ENCODE results near the gene SLC16A10.
"Not testable (repeated sequence)": the region's sequence is repeated elsewhere in the genome, so short reads cannot be mapped to it uniquely, and the experiment has no call there.

The SLC16A10 gene

DNA sequence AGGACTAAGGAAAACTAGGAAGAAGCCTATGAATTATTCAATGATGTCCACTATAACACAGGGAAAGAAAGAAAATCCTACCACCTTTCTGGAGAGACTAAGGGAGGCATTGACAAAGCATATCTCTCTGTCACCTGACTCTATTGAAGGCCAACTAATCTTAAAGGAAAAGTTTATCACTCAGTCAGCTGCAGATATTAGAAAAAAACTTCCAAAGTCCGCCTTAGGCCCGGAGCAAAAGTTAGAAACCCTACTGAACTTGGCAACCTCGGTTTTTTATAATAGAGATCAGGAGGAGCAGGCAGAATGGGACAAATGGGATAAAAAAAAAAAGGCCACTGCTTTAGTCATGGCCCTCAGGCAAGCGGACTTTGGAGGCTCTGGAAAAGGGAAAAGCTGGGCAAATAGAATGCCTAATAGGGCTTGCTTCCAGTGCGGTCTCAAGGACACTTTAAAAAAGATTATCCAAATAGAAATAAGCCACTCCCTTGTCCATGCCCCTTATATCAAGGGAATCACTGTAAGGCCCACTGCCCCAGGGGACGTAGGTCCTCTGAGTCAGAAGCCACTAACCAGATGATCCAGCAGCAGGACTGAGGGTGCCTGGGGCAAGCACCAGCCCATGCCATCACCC, 47.0 kb downstream of the SLC16A10 start:
- DNase-seq, result not testable (repeated sequence)

DNA sequence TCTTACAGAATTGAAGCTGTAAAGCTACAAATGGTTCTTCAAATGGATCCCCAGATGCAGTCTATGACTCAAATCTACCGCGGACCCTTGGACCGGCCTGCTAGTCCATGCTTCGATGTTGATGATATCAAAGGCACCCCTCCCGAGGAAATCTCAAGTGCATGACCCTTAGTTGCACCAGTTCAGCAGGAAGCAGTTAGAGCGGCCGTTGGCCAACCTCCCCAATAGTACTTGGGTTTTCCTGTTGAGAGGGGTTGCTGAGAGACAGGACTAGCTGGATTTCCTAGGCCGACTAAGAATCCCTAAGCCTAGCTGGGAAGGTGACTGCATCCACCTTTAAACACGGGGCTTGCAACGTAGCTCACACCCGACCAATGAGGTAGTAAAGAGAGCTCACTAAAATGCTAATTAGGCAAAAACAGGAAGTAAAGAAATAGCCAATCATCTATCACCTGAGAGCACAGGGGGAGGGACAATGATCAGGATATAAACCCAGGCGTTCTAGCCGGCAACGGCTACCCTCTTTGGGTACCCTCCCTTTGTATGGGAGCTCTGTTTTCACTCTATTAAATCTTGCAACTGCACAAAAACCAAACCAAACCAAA, 50.3 kb downstream of the SLC16A10 start:
- not testable (repeated sequence) for DNase-seq

DNA sequence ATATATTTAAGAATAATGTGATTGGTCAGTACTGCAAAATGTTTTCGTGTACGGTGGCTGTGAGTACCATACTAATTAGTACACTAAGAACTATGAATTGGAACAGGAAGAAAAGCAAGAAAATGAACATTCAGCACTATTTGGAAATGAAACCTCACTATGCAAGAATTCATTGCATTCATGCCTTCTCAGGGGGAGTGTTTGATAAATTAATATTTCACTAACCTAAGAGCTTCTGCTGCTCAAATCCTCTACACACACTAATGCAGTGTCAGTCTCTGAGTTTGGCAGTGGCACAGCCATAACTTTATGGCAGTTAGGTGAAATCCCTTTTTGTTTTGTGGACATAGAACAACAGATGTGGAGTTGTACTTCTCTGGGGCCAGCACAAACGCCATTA, 60.1 kb downstream of the SLC16A10 start:
- no peak for DNase-seq

DNA sequence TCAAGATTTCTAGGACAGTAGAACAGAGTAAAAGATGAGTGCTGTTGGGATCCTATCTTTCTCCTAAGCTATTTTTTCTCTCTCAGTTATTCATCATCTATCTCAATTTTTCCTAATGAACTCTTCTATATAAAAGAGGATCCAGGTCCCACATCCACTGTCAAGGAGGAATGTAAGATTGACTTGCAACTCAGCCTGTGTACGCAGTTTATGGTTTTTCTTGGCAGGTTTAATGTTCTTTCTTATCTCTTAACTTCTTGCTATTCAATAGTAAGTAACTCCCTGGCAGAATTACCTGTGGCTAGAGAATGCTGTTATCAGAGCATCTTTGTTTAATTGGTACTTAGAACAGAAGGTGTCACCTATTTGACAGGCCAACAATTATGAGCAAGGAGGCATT, 60.8 kb downstream of the SLC16A10 start:
- DNase-seq, result no peak

DNA sequence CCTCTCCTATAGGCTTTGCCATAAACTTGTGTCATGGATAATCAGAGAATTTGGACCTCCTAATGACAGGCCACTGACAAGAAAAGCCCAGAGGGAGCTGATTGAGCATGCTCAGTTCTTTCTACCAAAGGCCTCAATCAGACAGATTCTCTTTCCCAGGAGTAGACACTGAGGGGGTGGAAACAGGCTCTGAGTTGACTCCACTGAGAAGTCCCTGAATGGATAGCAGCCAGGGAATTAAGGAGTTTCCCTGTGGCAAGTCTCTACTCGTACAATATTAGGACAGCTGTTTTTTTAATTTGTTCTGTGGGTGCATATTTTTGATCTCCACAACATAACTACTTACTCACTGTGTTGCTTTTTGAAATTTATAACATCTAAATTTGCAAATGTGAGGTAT, 63.3 kb downstream of the SLC16A10 start:
- no peak for DNase-seq

DNA sequence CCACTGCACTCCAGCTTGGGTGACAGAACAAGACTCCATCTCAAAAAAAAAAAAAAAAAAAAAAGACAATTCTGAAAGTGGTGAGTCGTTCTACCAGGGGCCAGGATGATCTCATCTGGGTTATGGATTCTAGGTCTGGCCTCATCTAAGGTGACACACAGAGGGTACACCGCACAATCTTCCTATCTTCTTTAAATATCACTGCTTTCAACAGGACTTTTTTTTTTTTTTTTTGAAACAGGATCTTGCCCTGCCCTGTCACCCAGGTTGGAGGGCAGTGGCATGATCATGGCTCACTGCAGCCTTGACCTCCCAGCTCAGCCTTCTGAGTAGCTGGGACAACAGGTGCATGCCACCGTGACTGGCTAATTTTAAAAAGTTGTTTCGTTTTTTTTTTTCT, 67.7 kb downstream of the SLC16A10 start:
- DNase-seq, result no peak

DNA sequence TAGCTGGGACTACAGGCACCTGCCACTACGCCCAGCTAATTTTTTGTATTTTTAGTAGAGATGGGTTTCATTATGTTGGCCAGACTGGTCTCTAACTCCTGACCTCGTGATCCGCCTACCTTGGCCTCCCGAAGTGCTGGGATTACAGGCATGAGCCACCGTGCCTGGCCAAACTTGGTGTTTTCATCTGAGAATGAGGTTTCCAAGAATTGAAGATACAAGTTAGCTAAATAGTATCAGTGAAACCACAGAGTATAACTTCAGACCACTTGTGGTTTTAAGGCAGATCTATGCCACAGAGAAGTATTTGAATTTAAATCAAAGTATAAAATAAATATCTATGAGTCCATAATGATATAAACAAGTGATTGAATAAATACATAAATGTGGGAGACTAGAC, 70.1 kb downstream of the SLC16A10 start:
- no peak for DNase-seq

DNA sequence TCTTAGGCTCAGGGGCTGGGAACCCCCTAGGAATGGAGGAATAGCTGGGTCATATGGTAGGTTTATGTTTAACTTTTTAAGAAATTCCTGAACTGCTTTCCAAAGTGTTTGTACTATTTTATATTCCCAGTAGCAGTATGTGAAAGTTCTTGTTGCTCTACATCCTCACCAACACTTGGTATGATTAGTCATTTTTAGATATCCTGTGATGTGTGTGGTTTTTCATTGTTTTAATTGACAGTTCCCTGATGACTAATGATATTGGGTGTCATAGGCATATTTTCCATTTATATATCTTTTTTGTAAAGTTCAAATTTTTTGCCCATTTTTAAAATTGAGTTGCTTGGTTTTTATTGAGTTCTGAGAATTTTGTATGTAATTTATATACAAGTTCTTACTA, 72.3 kb downstream of the SLC16A10 start:
- DNase-seq, result no peak

DNA sequence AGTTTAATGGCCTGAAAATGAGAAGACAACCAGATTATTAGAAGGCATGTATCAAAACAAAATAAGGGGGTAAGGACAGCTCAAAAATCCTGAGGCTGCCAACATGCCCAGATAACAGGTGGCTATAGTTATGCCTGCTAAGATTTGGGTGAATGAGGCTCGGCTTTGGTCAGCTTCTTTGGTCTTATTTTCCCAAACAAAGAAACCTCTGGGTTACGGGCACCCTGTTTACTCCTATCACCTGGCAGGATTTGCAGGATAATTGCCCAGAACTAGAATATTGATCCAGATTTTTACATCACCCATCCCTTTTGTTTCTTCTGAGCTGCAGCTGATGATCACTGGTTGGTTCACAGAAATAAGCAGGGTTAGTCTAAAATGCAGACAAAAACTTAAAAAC, 74.3 kb downstream of the SLC16A10 start:
- no peak for DNase-seq

DNA sequence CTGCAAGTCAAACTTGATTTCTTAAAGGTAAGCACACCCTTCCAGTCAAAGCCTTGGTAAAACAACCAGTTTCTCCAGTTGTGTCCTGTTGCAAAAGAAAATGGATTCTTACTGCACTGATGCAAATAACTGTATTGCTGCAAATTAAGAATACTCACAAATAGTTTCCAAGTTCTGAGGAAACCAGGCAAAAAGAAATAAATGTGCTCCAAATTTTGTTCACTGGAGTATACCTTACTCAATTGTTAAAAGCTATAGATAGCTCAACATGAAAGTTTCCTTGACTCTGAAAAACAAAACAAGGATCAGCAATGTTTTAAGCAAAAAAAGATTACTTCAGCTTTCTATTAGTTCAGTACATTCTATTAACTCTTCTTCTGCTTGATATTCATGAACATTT, 75.2 kb downstream of the SLC16A10 start:
- DNase-seq, result no peak

DNA sequence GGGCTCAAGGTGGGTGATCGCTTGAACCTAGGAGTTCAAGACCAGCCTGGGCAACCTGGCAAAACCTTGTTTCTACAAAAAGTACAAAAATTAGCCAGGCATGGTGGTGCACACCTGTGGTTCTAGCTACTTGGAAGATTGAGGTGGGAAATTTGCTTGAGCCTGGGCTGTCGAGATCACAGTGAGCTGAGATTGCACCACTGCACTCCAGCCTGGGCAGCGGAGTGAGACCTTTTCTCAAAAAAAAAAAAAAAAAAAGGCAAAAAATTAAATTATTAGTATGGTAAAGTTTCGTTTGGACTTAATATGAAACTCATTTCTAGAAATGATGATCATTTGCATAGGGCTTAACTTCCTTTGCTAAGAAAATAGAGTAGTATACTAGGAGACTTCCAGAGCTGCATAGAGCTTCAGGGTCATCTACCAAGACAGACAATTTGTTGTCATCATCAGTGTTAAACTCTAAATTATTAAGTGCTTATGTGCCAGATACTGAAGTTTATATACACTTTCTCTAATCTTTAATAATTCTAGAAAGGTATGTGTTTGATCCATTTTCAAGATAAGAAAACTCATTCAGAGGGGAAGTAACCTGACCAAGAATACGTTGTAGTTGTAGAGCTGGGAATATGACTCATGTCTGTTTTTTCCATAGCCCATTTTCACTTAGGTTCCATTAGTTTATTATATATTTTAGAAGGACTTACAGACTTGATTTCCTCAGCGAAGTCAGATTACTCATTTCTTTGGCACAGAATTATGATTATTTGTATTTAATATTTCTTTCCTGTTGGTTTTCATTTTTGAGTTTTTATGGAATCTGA, 84.5 kb downstream of the SLC16A10 start:
- no peak for DNase-seq

DNA sequence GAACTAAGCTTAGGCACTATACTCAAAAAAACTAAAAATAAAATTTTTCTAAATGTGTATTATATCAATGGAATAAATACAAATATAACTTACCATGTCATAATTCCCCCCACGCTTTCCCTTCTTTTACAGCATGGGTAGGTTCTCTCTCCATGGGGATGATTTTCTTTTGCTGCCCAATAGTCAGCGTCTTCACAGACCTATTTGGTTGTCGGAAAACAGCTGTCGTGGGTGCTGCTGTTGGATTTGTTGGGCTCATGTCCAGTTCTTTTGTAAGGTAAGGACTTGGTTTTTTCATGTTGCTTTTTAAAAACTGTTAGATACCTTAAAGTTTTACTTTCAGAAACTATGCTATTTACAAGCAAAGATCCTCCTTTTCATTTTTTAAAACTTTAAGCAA, 85.3 kb downstream of the SLC16A10 start:
- no peak for DNase-seq

DNA sequence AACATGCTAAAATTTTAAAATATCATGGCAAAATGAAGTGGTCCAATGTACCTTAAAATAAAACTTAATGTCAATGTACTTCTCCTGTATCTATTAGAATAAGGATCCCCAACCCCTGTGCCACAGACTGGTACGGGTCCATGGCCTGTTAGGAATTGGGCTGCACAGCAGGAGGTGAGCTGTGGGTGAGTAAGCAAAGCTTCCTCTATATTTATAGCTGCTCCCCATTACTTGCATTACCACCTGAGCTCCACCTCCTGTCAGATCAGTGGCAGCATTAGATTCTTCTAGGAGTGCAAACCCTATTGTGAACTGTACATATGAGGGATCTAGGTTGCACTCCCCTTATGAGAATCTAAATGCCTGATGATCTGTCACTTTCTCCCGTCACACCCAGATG, 86.0 kb downstream of the SLC16A10 start:
- no peak for DNase-seq

DNA sequence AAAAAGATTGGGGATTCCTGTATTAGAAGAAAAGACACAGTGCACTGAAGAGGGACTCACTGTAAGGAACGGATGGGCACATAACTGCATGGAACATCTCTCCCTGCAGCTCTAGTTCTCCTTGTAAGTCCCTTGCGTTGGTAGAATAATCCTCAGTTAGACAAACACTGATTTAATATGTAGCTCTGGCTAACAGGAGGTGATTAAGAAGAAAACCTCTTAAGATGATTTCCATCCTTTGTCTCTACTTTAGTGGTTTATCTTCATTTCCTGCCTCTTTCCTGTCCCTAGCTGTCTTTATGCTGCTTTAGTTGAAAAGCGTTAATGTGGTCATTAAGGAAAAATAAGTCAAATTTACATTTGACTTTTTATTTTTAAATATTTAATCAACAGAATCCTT, 86.6 kb downstream of the SLC16A10 start:
- no peak for DNase-seq

DNA sequence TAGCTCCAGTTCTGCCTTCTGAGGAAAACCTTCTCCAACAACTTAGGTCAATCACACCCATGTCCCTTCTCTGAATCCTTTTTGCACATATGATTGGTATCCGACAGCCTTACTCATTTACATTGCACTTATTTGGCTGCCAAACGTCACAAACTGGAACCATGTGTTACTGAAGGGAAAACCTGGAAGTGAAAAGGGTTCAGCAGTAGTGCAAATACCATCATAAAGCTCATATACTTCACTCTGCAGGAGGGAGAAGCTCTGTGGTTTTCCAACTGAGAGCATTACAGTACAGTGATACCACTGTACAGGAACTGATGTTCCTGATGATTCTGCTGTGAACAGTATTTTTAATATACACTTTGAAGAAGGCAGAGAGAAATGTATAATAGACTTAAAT, 87.8 kb downstream of the SLC16A10 start:
- peak; percentile 79 for DNase-seq

DNA sequence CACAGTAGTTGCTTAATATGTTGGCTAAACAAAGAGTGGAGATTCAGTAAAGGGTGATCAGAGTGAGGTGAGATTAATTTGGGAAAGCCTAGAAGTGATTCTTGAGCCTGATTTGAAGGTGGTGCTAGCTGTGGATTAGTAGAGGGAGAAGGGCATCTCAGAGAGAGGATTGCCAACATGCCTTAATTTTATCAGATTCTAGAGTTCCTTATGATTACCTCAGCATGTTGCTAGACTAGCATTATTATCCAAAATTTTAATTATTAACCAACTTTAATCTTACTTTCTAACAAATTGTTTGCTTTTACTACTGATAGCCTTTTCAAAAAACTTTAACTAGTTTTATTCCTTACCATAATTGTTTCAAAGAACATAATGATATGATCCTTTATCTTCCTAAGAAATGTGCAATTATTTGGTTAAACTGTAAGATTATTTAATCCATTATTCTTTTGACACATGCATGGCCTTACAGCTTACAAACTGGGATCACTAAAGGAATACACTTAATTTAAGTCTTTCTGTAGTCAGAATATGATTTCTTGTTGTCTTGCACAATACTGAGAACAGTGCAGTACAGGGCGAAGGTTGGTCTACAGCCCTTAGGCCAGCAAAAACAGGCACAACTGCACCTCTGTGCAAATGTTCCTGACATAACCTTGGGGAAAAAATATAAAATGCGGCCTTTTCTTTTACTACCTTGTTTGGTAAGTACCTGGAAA, 88.9 kb downstream of the SLC16A10 start:
- DNase-seq, result no peak

DNA sequence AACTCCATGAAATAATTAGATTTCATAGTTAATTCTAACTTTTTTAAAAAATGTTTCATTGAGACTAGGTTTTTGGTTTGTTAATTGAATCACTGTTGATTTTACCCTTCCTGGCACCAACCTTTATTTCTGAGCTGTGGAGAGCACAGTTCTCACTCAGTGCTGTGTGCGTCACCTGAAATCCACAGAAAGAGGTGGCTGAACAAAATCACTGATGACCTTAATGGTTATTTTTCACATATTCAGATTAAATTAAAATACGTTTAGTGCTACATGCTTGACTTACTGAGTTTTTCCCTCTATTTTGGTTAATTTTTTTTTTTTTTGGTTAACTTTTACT, 89.4 kb downstream of the SLC16A10 start:
- no peak for DNase-seq

DNA sequence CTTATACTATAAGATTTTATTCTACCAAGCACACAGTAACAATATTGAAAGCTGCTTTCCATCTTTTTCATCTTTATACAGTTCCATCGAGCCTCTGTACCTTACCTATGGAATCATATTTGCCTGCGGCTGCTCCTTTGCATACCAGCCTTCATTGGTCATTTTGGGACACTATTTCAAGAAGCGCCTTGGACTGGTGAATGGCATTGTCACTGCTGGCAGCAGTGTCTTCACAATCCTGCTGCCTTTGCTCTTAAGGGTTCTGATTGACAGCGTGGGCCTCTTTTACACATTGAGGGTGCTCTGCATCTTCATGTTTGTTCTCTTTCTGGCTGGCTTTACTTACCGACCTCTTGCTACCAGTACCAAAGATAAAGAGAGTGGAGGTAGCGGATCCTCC, 89.8 kb downstream of the SLC16A10 start:
- no peak for DNase-seq

DNA sequence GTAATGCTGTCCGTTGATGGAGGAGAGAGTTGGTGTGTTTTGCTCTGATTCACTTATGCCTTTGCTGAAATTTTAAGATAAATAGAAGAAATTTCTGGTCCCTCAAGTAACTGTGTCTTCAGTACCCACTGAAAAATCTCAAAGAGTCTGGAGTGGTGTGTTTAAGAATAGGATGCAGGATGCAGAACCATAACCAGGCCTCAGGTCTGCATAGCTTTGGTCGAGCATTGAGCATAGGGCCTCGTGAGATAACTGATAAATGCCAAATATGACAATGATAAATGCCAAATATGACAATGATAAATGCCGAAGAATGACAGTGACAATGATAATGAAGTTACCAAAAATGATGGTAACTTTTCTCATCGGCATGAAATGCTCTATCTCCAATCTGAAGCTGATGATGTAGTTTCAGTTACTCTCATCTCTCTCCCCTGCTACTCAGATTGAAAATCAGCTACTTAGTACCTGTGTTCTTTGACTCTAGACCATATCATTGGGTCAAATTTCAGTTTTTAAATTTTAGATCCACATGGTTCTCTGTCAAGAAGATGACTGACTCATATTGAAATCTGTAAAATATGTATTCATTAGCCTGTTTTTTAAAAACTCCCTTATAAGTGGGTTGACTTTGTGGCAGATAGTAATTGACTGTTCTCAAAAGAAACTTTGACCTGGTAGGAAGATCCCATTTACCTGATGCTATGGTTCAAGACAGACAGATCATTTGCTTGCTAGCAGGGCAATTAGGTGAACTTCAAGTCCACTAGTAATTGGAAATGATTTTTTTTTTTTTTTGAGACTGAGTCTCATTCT, 96.6 kb downstream of the SLC16A10 start:
- DNase-seq, result no peak

DNA sequence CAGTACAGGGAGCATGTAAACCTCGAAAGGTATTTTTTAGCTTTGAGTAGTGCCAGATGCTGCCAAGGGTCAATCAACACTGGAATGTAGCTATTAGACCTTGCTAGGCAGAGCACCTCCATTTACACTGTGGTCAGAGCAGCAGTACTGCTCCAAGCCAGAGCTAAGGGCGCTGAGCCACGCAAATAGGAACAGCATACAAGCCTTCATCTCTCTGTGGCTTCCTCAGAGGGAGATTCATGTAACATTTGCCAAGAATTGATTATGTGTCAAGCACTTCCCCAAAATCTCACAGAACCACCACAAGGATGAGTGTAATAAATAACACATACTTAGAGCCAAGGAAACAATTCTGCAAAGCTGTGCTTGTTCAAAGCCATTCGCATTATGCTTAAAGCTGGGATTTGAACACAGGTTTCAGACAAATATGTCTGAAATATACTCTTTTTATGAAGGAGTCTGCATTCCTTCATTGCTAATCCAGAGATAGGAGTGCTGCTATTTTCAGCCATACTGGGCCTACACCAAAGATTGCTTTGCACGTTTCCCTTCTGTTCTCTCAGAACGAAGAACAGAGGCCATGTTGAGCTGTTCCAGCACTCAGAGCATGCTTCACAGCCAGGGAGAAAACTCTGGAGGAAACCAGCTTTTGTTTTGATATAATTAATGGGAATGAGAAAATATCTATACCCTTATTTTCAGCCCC, 97.7 kb downstream of the SLC16A10 start:
- no peak for DNase-seq

DNA sequence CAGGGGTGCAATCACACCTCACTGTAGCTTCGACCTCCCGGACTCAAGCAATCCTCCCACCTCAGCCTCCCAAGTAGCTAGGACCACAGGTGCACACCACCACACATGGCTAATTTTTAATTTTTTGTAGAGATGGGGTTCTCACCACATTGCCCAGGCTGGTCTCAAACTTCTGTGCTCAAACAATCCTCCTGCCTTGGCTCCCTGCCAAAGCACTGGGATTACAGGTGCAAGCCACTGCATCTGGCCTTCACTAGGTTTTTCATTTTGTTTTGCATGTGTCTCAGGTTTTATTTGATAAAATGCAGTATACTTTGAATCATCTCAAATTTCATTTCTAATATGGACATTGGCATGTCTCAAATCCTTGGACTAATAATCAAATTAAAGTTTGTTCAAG, 98.7 kb downstream of the SLC16A10 start:
- DNase-seq, result no peak

DNA sequence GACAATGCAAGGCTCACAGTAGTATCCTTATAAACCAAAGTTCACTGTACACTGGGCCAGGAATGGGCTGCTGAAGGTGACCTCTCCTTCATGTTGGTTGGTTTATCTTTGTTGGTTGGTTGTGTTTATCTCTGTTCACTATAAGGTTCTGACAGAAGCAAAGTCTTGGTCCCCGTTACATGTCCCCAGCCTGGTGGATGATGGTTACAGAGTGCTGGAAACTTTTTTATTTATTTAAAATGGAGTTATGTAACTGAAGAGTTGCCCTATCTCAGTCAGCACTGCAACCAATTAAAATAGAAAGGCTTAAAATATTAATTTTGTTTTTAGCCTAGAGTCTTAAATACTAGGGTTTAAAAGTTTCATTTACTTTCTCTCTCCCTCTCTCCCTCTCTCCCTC, 100.6 kb downstream of the SLC16A10 start:
- DNase-seq, result no peak
